Testis (tissue), 3 donors: ENCODE measurements around the gene CDH13. TPM values are rescaled to one million over a fixed set of nuclear protein-coding genes. Genes with fewer than 3 reads are reported as not detected.

Experiments used
- DNase-seq: peaks from one replicate; pipeline ENCODE4 v3.0.0-alpha.2; 2019
- H3K27ac ChIP-seq, 2 donors: fragments of 200-600 bp; sonication (generic); one replicate each; pipeline ENCODE4 v1.5.1; 2019
- H3K27me3 ChIP-seq: fragments of 200-600 bp; sonication (generic); one replicate; pipeline ENCODE4 v1.5.1; 2019
- H3K36me3 ChIP-seq: fragments of 200-600 bp; sonication (generic); one replicate; pipeline ENCODE4 v1.5.1; 2017; ENCODE audit warnings: low read depth; ENCODE audit errors: missing control alignments
- H3K4me1 ChIP-seq: fragments of 200-600 bp; sonication (generic); one replicate; pipeline ENCODE4 v1.5.1; 2019
- H3K4me3 ChIP-seq, 2 donors: fragments of 200-600 bp; sonication (generic); one replicate each; pipeline ENCODE4 v1.5.1; 2017 to 2019
- H3K9me3 ChIP-seq: fragments of 200-600 bp; sonication (generic); one replicate; pipeline ENCODE4 v1.5.1; 2017
- POLR2A ChIP-seq: fragments of 450-650 bp; IDR thresholded peaks from one replicate; pipeline ENCODE4 v1.6.1; 2017; ENCODE audit warnings: antibody characterized with exemption, mild to moderate bottlenecking, moderate library complexity
- WGBS, 2 donors: methylation state at CpG; one replicate each; pipeline ENCODE4 v1.1.5; 2018; 5-methylcytosine and 5-hydroxymethylcytosine counted together
- intact Hi-C: fragments of 100-400 bp; cut with DNase I; formaldehyde crosslinking; loops from one replicate; pipeline ENCODE4 v1.15.1; 2023; ENCODE audit warnings: low total_unique reads
- polyA plus RNA-seq: library from polyadenylated mRNA; stranded (reverse); fragments of 350-450 nt; fragmentation: Illumina TruSeq; extraction: RNeasy Lipid Tissue Mini Kit (QIAGEN cat#74804); gene quantifications from one replicate; pipeline ENCODE4 v1.2.3, GENCODE V29; 2014; ENCODE audit warnings: low read depth, low replicate concordance; ENCODE audit not compliant: insufficient read depth
- total RNA-seq, 2 donors: library from RNA; depleted of rRNA; stranded (reverse); fragments of >200 nt; gene quantifications; one replicate each; pipeline ENCODE4 v1.2.3, GENCODE V29; 2016
- TF ChIP-seq, protein P1 (sequence below), 3 experiments: fragments of 450-650 bp in 2 of 3; fragments of 200-600 bp in 1 of 3; sonication (generic) in 1 of 3; IDR thresholded peaks; one replicate each; pipeline ENCODE4 v1.5.1; 2016 to 2019; ENCODE audit warnings: antibody characterized with exemption in 3 of 3, mild to moderate bottlenecking in 2 of 3, moderate library complexity in 1 of 3

Gene CDH13
- total and polyA plus RNA-seq, 3 donors from 2014 or later = 1.2 to 11.1 (median 2.0) TPM

DNA sequence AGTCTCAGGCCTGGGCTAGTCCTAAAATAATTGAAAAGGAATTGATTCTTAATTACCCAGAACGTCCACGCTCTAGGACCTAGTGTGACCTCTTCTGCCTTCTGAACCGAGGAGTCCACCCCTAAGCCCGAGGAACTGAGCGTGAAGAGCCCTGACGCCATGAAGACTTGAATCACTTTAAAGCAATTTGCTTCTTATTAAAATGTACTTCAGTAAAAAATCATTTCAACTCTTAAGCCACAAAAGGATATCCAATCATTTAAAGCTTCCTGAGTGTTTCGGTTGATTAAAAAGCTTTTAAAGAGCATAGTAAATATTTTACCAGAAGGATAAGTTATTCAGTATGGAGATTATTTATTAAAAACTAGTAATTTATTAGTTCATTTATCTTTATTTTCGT is 1192.6 kb downstream of the CDH13 start:
- TF ChIP-seq, protein P1, sequence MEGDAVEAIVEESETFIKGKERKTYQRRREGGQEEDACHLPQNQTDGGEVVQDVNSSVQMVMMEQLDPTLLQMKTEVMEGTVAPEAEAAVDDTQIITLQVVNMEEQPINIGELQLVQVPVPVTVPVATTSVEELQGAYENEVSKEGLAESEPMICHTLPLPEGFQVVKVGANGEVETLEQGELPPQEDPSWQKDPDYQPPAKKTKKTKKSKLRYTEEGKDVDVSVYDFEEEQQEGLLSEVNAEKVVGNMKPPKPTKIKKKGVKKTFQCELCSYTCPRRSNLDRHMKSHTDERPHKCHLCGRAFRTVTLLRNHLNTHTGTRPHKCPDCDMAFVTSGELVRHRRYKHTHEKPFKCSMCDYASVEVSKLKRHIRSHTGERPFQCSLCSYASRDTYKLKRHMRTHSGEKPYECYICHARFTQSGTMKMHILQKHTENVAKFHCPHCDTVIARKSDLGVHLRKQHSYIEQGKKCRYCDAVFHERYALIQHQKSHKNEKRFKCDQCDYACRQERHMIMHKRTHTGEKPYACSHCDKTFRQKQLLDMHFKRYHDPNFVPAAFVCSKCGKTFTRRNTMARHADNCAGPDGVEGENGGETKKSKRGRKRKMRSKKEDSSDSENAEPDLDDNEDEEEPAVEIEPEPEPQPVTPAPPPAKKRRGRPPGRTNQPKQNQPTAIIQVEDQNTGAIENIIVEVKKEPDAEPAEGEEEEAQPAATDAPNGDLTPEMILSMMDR (IDR thresholded peaks at IDR 0.05) = no peak
- 76 to 86% methylated on average over 8 of the region's 8 CpGs for WGBS, 2 donors
- no peaks in the 10 kb centered on the region for H3K9me3 ChIP-seq

DNA sequence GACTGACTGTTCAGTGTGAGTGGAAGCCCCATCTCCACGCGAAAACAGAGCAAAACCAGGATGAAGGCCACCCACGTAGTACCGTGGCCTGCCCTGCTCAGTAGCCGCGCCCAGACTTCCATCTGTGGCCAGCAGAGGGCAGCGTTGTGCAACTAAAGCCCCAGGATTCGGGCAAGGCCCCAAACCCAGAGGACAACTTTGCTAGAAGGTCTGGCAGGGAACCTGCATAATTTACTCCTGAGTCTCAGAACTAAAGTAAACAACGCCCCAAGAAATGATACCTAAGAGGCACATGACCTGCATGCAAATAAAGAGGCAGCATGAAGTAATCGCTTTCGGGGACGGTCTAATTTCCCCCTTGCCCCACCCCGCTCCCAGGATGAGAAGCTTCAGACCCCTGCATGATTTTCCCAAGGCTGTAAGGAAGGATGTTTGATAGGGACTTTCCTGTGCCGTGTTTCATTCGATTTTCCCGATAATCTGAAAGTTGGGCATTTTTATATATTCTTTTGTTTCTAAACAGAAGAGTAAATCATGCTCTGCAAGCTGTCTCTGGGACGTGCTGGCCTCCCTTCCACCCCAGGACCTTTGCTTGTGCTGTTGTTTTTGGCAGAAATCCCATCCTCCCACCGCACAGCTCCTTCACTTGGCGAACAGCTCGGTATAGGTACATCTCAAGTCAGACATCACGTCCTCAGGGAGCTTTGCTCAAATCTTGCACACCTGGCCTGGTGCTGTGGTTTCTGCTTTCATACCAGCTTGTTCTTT is 1199.6 kb downstream of the CDH13 start:
- H3K36me3 ChIP-seq = no peaks in the 10 kb centered on the region
- TF ChIP-seq, protein P1 (IDR thresholded peaks at IDR 0.05) = peak; percentile 83 to 91 (median 90)
- no peak for TF ChIP-seq POLR2A
- DNase-seq = peak; percentile 93
- peaks cover 4% of the 10 kb centered on the region for H3K4me1 ChIP-seq
- H3K4me3 ChIP-seq = no peak overlapping the region
- H3K9me3 ChIP-seq = no peaks in the 10 kb centered on the region
- no peaks in the 10 kb centered on the region for H3K27me3 ChIP-seq
- 25 to 27% methylated on average over 21 of the region's 21 CpGs for WGBS, 2 donors
- intact Hi-C loops = loop anchor here (10.0 kb wide), 1 partner anchor 58 kb away; no protein-coding TSS in a partner anchor
- H3K27ac ChIP-seq = no peak overlapping the region

More for the DNA sequence above, 1192.6 kb downstream of the CDH13 start:
- intact Hi-C loops = no loop called here
- Histone ChIP-seq H3K27ac (no peak overlapping the region), H3K4me1 (peaks cover 5% of the 10 kb centered on the region), H3K4me3 (no peak overlapping the region), H3K27me3 (no peaks in the 10 kb centered on the region), H3K36me3 (no peaks in the 10 kb centered on the region)
- no peak for DNase-seq

DNA sequence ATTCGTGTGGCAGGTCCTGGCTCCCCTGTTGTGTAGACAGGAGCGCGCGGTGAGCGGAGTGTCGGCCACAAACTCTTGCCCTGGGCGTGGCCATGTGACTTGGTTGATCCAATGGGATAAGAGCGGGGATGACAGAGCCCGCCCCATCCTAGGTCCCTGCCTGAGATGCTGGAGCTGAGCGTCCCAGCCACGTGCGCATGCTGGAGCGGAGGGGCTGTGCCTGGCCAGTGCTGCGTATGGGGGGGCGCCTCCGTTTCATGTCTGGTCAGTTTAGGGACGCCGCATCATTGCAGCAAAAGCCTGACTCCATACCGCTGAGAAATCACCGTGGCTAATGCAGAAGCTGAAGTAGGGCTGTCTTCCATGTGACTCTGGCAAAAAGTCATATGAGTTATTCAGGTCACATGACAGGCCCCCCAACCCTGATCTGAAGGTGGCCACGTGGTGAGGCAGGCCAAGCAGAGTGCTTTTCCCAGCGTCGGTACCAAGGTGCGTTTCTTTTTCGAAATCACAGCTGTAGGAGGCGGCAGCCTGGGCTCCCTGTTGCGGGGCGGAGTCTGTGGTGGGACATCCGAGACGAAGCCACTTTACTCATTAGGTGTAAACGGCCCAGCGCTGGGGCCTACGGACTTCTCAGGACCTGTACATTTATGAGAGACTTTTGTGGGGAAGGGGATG is 1203.5 kb downstream of the CDH13 start:
- Histone ChIP-seq H3K4me3 (no peak overlapping the region), H3K27ac (no peak overlapping the region), H3K9me3 (no peaks in the 10 kb centered on the region), H3K4me1 (peaks cover 4% of the 10 kb centered on the region), H3K27me3 (no peaks in the 10 kb centered on the region), H3K36me3 (no peaks in the 10 kb centered on the region)
- TF ChIP-seq, protein P1 (IDR thresholded peaks at IDR 0.05) = no peak
- TF ChIP-seq POLR2A = no peak
- 59 to 67% methylated on average over 26 to 33 of the region's 33 CpGs for WGBS, 2 donors
- intact Hi-C loops = no loop called here
- peak; percentile 48 for DNase-seq

DNA sequence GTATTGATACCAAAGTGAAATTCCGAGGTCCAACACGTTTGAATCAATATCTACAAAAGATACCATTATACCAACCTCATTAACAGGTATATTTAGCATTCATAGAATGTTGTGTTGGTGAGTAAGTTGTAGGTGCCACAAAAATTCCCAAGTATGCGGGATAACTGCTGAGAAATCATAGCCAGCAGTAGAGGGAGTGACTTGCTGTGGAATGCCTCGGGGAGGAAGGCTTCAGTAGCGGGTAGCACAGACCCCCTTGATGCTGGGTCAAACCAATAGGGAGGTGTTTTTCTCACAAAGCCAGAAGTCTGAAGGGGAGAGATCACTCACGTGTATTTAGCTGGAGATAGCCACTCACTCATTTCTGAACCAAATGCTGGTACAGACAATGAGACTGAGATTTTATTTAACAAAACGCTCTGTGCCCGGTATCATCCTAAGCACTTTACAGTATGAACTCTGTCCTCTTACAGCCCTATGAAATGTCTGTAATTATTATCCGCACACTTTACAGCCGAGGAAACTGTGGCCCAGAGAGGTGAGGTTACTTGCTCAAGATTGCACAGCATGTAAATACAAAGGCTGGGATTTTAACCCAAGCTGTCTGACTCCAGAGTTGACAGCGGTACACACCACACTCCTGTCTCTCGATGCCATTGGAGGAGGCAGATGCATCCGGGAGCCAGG is 1204.1 kb downstream of the CDH13 start:
- no peaks in the 10 kb centered on the region for H3K9me3 ChIP-seq
- 54 to 66% methylated on average over 13 of the region's 13 CpGs for WGBS, 2 donors
- no peaks in the 10 kb centered on the region for H3K36me3 ChIP-seq
- TF ChIP-seq POLR2A = no peak
- TF ChIP-seq, protein P1 (IDR thresholded peaks at IDR 0.05) = no peak
- H3K27ac ChIP-seq = no peak overlapping the region
- no peaks in the 10 kb centered on the region for H3K27me3 ChIP-seq
- peaks cover 4% of the 10 kb centered on the region for H3K4me1 ChIP-seq
- DNase-seq = no peak
- H3K4me3 ChIP-seq = no peak overlapping the region
- intact Hi-C loops = no loop called here
